GM19324 (cell line): ENCODE results near the gene ZNF740.

Source experiments
- ATAC-seq: cut with Tn5 transposase; IDR thresholded peaks from one replicate; pipeline ENCODE4 v1.9.1; 2021; ENCODE audit warnings: mild to moderate bottlenecking, moderate library complexity; ENCODE audit not compliant: unreplicated experiment, low FRiP score

ZNF740 gene

DNA sequence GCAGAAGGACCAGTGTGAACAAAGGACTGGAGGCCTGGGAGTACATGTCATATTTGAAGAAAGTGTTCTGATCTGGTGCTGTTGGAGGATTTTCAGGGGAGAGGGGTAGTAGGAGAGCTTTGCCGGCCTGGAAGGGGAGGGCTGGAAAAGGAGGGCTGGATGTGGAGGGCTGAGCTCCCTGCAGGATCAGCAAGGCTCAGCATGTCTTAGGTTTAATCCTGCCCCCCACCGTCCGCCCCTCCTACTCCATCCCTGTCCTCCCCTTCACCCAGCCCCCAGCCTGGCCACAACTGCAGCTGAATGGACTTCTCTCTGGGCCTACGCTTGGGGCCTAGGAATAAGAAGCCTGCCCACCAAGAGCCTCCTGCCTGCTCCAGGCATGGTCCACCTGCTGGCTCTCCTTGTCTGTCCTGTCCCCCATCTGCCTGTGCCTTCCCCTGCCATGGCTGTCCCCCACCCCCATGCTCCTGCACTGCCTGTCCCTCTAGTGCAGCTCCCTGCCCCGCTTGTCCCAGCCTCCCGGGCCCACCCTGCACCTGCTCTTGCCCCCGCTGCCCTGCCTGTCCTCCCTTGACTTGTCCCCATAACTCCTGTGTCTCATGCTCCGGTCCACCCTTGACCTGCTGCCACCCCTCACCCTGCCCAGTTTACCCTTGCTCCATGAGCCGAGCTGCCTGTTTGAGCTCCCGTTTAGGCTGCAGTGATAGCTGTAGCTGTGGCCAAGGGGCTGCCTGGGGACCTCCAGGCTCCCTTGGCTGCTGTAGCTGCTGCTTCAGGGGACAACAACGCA is 61.3 kb downstream of the ZNF740 start:
- no peak for ATAC-seq

DNA sequence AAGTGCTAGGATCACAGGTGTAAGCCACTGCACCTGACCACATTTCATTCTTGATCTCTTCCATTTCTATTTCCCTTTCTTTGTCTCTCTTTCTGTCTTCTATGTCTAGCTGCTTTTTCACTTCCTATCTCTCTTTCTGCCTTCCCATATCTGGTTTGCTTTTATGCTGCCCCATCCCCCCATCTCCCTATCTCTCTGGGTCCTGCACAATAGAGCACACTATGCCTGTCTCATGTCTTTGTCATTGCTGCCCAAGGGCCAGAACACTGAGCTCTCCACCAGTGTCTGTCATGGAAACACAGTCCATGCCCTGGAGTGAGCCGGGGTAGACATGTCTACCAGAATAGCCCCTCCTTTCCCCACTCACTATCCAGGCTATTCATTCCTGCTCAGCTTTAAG is 63.8 kb downstream of the ZNF740 start:
- ATAC-seq = no peak
